Smooth muscle cell (in vitro differentiated cells): ENCODE results near the gene CFL1. TPM values are rescaled to one million over a fixed set of nuclear protein-coding genes. Genes with fewer than 3 reads are reported as not detected.

Experiments
- DNase-seq: peaks from one replicate; lab custom pipeline; 2025; ENCODE audit not compliant: unreplicated experiment; lab: John Stamatoyannopoulos, UW
- H2AFZ ChIP-seq: fragments of 200-600 bp; sonication (generic); 2 replicates; pipeline ENCODE4 v1.6.0; 2016; ENCODE audit warnings: antibody characterized with exemption, low read depth, mild to moderate bottlenecking
- H3F3A ChIP-seq: fragments of 200-600 bp; sonication (generic); 2 replicates; pipeline ENCODE4 v1.6.0; 2017; ENCODE audit warnings: antibody characterized with exemption, low read depth
- H3K27ac ChIP-seq: fragments of 200-600 bp; sonication (generic); 2 replicates; pipeline ENCODE4 v1.5.1; 2016; ENCODE audit warnings: low read depth, mild to moderate bottlenecking
- H3K27me3 ChIP-seq: fragments of 200-600 bp; sonication (generic); 2 replicates; pipeline ENCODE4 v1.6.1; 2016; ENCODE audit warnings: low read depth, mild to moderate bottlenecking
- H3K36me3 ChIP-seq: fragments of 200-600 bp; sonication (generic); 2 replicates; pipeline ENCODE4 v1.5.1; 2016; ENCODE audit warnings: low read depth
- H3K4me1 ChIP-seq: fragments of 200-600 bp; sonication (generic); 2 replicates; pipeline ENCODE4 v1.5.1; 2016; ENCODE audit warnings: low read depth
- H3K4me2 ChIP-seq: fragments of 200-600 bp; sonication (generic); 2 replicates; pipeline ENCODE4 v1.6.0; 2016; ENCODE audit warnings: mild to moderate bottlenecking
- H3K4me3 ChIP-seq: fragments of 200-600 bp; sonication (generic); 2 replicates; pipeline ENCODE4 v1.5.1; 2016; ENCODE audit warnings: mild to moderate bottlenecking
- H3K79me2 ChIP-seq: fragments of 200-600 bp; sonication (generic); 2 replicates; pipeline ENCODE4 v1.6.0; 2016; ENCODE audit warnings: low read depth, mild to moderate bottlenecking
- H3K9ac ChIP-seq: fragments of 200-600 bp; sonication (generic); 2 replicates; pipeline ENCODE4 v1.6.0; 2016; ENCODE audit warnings: low read depth
- H3K9me3 ChIP-seq: fragments of 200-600 bp; sonication (generic); replicated peaks from 2 replicates; pipeline ENCODE4 v1.5.1; 2016; ENCODE audit warnings: low read depth
- H4K20me1 ChIP-seq: fragments of 200-600 bp; sonication (generic); 2 replicates; pipeline ENCODE4 v1.6.0; 2016; ENCODE audit warnings: low read depth
- CTCF ChIP-seq: fragments of 200-600 bp; sonication (generic); IDR thresholded peaks from 2 replicates; pipeline ENCODE4 v1.5.1; 2017; ENCODE audit warnings: borderline replicate concordance, mild to moderate bottlenecking, antibody characterized with exemption; ENCODE audit not compliant: insufficient read depth, poor library complexity, severe bottlenecking
- WGBS: methylation state at CpG from one replicate; pipeline ENCODE4 v1.1.7; 2016; ENCODE audit warnings: low lambda C conversion rate; 5-methylcytosine and 5-hydroxymethylcytosine counted together
- polyA plus RNA-seq: library from polyadenylated mRNA; unstranded; fragments of >200 nt; fragmentation: Nextera tagmentation; extraction: Ambion mirVana; gene quantifications from 2 replicates; pipeline ENCODE4 v1.2.1, GENCODE V29; 2016
- total RNA-seq: library from RNA; depleted of rRNA; stranded (reverse); fragments of >200 nt; gene quantifications from 2 replicates; pipeline ENCODE4 v1.2.3, GENCODE V29; 2014

The CFL1 gene
- total and polyA plus RNA-seq, 2 experiments from 2014 or later = 1,255 to 3,052 TPM

GRCh38 chr11:65884716-65885092 lies 26.7 kb upstream of the CFL1 start:
- Histone ChIP-seq H3K79me2 (peaks cover 17% of the 10 kb centered on the region), H3K36me3 (no peaks in the 10 kb centered on the region), H3K4me1 (peaks cover 11% of the 10 kb centered on the region), H3K4me2 (no peak overlapping the region), H2AFZ (no peak overlapping the region), H3K9ac (no peak overlapping the region), H3F3A (peaks cover 12% of the 10 kb centered on the region), H3K9me3 (no peaks in the 10 kb centered on the region), H4K20me1 (peaks cover 5% of the 10 kb centered on the region), H3K4me3 (no peak overlapping the region), H3K27ac (no peak overlapping the region), H3K27me3 (no peaks in the 10 kb centered on the region)
- WGBS = 29% methylated on average over 9 of the region's 9 CpGs
- peak; percentile 40 for DNase-seq
- TF ChIP-seq CTCF = peak; percentile 96

GRCh38 chr11:65883786-65884715 lies 26.1 kb upstream of the CFL1 start:
- TF ChIP-seq CTCF = no peak
- no peak overlapping the region for H2AFZ ChIP-seq
- peaks cover 7% of the 10 kb centered on the region for H3F3A ChIP-seq
- H3K4me1 ChIP-seq = peaks cover 6% of the 10 kb centered on the region
- H3K4me2 ChIP-seq = no peak overlapping the region
- WGBS = 91% methylated on average over 28 of the region's 28 CpGs
- DNase-seq = no peak
- H3K4me3 ChIP-seq = no peak overlapping the region
- no peaks in the 10 kb centered on the region for H3K36me3 ChIP-seq
- H3K9ac ChIP-seq = no peak overlapping the region
- H3K27ac ChIP-seq = no peak overlapping the region
- no peaks in the 10 kb centered on the region for H3K9me3 ChIP-seq
- peaks cover 17% of the 10 kb centered on the region for H3K79me2 ChIP-seq
- H4K20me1 ChIP-seq = peaks cover 5% of the 10 kb centered on the region
- no peaks in the 10 kb centered on the region for H3K27me3 ChIP-seq

- peaks cover 6% of the 10 kb centered on the region for H3F3A ChIP-seq
- no peak overlapping the region for H2AFZ ChIP-seq
- H3K79me2 ChIP-seq = peaks cover 17% of the 10 kb centered on the region
- H3K9me3 ChIP-seq = no peaks in the 10 kb centered on the region
- no peak overlapping the region for H3K27ac ChIP-seq
- 99% methylated on average over 12 of the region's 13 CpGs for WGBS
- peaks cover 6% of the 10 kb centered on the region for H3K4me1 ChIP-seq
- no peak for TF ChIP-seq CTCF
- DNase-seq = no peak
- H3K4me2 ChIP-seq = no peak overlapping the region
- H4K20me1 ChIP-seq = peaks cover 5% of the 10 kb centered on the region
- H3K9ac ChIP-seq = no peak overlapping the region
- H3K36me3 ChIP-seq = no peaks in the 10 kb centered on the region
- H3K4me3 ChIP-seq = no peak overlapping the region
- no peaks in the 10 kb centered on the region for H3K27me3 ChIP-seq
These were observed 25.2 kb upstream of the CFL1 start for GRCh38 chr11:65883058-65883761.
